Measurements from ENCODE around the gene CAT. TPM values are rescaled to one million over a fixed set of nuclear protein-coding genes. Genes with fewer than 3 reads are reported as not detected.

CAT gene
- total RNA-seq, 1 experiment from 2014 or later = 54.5 TPM

DNA sequence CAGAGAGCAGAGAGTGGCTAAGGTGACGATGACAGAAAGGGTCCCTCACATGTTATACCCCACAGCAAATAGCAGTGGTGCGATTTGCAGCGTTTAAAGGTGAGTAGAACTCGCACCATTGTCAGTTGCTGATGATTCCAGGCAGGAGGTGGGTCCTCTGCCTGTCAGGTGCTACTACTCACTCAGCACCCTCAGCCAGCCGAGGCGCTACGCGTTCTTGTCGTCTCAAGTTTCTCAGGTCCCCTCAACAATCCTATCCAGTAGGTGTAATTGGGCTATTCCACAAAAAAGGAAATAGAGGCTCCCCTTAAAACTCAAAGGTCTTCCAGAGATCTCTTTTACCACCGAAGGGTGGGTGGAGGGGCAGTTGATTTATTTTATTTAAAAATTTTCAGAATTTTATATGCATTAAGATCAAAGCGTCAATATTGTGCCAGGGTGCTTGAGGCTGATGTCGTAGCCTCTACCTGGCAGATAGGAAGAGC lies 56.5 kb downstream of the CAT start:
- no peak for DNase-seq (ENCODE audit: low read depth)

DNA sequence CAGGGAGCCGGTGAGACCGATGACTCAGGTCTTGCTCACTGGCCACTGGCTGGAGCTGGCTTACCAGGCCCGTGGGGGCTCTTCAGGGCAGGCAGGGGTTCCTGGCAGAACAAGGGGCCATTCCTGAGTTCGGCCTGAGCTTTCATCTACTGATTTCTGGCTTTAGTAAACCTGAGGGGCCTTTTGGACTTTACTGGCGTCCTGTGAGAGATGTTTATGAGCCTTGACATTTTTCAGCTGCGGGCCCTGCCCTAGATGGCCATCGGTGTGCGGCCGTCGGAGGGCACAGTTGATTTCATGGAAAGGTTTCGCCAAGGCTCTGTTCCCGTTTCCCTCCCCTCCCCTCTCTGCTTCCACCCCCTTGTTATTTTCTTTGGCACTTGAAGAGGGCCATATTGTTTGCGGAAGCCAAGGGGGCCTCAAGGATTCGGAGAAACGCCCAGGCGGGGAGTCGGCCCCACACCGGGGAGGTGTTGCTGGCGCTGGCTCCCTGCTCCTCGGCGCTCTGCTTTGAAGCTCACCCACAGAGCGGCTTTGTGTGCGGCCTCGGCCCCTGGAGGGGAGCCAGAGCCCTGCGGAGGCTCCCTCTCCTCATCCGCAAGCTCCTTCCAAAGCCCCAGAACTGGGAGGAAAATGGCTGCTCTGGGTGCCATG lies 57.1 kb downstream of the CAT start:
- DNase-seq (ENCODE audit: low read depth) = no peak

DNA sequence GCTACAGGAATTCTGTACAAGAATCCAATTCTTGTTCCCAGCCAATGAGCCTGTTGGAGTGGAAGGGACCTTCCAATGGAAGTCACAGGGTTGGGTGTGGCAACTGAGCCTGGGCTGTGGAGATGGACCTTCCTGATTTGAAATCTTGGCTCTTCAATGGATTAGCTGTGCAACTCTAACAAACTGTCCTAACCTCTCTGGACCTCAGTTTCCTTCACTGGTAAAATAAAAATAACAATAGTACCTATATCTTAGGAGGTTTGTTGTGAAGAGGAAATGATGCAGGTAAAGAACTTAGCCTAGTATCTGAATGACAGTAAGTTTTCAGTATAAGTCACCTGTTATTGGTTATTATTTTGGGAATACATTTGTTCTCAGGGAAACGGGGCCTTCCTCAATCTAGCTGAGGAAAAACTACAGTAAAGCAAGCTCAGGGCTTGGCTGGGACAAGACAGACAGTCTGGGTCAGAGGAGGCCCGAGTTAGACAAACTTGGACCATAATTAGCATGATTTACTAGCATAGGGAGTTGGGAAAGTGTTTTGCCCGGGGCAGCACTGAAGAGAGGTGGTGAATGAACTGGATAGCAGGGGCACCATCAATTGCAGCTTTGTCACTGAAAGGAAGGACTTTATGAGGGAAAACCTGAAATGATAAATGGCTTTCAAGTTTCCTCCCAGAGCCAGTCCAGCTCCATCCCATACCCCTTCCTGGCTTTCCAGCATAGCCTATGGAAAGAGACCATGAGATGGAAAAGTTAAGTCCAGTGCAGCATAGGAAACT lies 61.2 kb downstream of the CAT start:
- no peak for DNase-seq (ENCODE audit: low read depth)

DNA sequence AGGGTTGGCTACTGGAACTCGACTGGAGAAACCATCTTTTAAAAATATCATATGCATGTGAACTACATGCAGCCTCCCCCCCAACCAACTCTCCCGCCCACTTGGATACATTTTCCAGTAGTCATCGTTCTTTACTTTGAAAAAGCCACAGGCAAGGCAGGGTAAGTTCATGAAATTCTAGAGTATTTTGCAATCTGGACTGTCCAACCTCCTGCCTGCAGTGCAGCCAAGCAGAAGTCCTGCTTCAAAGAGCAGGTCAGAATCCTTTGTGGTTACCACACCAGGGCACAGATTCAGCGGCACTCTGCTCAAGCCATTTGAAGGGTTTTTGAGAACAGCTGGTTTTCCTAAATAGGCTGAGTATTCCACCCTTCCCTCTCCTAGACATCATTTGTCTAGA lies 62.8 kb downstream of the CAT start:
- peak; percentile 87 for DNase-seq (ENCODE audit: low read depth)

DNA sequence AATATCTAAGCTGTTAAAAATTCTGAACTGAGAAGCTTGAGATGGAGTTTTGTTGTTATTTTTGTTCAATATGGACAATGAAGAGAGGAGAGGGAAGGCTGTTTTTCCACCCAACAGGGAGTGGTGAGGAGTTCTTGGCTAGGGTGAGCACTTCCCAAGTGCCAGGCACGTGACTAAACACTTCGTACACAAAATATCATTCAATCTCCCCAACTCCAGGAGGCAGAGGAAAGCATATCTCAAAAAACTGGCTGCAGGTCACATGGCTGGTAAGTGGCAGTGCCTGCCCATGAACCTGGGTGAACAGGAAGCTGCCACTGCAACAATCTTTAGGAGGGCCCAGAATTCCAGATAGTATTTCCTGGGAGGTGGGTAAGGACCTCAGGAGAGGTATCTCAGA lies 63.2 kb downstream of the CAT start:
- DNase-seq (ENCODE audit: low read depth) = peak; percentile 56

DNA sequence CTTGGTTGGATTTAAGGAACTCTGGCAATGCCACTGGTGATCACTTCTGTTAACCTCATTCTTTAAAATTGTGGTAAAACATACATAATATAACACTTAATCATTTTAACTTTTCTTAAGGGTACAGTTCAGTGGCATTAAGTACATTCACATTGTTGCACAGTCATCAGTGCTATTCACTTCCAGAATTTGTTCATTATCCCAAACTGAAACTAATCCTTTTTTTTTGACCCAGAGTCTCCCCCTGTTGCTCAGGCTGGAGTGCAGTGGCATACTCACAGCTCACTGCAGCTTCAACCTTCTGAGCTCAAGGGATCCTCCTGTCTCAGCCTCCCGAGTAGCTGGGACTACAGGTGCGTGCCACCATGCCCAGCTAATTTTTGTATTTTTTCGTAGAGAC lies 64.2 kb downstream of the CAT start:
- peak; percentile 25 for DNase-seq (ENCODE audit: low read depth)

DNA sequence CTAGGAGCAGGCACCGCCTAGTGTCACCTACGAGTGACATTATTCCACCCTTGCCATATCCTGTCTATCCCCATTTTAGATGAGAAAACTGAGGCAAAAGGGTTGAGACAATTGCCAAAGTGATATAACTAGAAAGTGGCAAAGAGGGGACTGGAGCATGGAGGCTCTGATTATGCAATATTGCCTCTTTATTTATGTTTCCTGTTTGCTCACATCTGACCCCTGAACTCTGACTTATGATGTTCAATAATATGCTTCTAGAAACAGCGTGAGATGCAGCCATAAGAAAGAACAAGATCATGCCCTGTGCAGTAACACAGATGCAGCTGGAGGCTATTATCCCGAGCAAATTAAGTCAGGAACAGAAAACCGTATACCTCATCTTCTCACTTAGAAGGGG lies 67.1 kb downstream of the CAT start:
- no peak for DNase-seq (ENCODE audit: low read depth)

DNA sequence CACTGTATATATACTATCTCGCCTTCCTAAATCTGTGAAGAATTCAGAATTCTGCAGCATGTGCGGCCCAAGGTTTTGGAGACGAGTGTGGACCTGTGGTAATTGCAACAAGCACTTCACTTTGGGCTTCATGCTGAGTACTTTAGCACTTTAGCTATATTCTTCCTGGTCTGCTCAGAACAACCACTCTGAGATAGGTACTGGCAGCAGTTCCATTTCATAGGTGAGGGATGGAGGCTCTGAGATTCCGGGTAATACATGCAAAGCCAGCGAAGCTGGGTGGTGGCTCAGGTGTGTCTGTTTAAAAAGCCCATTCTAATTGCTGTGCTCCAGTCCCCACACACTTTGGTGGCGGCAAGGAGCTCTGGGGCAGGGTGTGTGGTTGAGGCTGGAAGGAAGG lies 68.4 kb downstream of the CAT start:
- DNase-seq (ENCODE audit: low read depth) = no peak

DNA sequence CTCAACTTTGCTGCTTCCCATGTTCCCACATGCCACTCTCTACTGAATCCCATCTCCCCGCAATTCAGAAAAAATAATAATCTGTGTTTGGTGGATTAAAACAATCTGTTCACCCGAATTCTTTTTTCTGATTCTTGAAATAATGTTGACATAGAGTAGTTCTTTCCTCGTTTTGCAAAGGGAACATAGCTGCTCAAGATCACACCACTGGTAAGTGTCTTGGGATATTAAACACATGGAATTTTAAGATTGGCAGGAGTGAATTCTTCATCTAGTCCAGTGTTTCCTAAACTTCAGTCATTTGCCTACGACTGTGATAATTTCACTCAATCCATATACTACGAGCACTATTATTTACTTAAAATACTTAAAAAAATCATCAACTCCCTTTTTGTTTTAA lies 68.9 kb downstream of the CAT start:
- DNase-seq (ENCODE audit: low read depth) = no peak

DNA sequence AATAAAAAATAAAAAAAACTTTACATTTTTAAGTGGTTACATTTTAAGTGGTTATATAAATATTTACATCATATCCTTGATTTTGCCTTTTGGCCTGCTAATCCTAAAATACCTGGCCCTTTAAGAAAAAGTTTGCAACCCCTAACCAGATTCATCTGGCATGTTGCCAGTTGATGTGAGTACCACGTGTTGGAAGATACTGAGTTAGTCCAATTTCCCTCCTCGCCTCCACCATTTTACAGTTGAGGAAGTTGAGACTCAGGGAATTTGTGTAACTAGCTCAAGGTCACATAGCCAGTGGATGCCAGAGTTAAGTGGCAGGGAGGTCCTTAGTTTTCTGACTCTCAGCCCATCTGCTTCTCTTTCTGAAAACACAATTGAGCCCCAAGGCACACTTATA lies 69.8 kb downstream of the CAT start:
- DNase-seq (ENCODE audit: low read depth) = no peak

DNA sequence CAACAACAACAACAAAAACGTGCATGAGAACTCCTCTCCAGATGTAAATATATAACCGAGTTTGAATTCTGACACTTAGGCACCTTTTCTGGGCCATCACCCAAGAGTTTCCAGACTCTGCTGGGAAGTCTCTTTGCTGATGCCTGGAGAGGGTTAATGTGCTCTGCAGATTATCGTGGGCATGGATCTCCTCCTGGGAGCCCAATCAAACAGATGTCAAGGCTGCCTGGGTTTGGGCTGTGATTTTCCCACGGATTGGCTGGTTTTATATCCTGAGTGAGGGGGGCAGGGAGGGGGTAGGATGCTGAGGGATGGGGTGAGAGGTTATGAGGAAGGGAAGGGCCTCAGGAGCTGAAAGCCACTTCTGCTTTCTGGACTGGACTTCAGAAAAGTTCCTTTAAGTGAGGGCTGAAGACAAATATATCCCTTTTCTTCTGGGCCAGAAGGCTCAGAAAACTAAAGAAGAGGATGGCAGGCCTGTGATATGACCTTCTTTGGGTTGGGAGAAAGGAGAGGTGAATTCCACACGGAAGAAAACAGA lies 70.7 kb downstream of the CAT start:
- no peak for DNase-seq (ENCODE audit: low read depth)

DNA sequence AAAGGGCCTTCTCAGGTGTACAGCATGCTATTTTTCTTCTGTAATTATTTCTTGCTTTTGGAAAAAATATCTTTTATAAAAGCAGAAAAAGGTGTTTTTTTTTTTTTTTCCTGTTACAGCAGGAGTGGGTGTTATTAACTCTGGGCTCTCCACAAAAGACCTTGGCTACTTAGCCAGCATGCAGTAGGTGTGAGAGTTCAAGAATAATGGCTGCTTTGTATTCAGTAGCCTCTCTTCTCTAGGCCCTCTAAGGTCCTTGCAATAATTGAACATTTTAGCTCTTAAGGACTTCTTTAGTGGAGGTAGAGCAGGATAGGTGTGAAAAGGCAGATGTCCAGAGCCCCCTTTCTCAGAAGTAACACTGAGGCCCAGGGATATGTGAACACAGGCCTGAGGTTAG lies 71.5 kb downstream of the CAT start:
- DNase-seq (ENCODE audit: low read depth) = no peak

DNA sequence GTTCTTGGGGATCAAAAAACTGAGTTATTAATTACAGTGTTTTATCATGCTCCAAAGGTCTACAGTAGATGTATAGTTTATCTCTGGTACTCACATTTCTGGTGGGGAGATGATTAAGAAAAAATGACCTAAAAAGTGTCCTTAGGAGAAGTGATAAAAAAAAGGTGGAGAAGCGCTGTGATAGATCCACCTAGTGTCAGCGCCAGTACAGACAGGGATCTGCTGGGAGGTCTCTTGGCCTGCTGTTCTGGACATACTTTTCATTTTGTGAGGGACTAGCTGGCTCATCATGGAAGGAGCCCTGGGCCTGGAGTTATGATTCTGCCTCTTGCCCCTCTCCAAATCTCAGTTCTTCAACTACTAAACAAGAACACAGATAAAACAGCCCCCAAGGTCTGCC lies 71.9 kb downstream of the CAT start:
- DNase-seq (ENCODE audit: low read depth) = no peak

DNA sequence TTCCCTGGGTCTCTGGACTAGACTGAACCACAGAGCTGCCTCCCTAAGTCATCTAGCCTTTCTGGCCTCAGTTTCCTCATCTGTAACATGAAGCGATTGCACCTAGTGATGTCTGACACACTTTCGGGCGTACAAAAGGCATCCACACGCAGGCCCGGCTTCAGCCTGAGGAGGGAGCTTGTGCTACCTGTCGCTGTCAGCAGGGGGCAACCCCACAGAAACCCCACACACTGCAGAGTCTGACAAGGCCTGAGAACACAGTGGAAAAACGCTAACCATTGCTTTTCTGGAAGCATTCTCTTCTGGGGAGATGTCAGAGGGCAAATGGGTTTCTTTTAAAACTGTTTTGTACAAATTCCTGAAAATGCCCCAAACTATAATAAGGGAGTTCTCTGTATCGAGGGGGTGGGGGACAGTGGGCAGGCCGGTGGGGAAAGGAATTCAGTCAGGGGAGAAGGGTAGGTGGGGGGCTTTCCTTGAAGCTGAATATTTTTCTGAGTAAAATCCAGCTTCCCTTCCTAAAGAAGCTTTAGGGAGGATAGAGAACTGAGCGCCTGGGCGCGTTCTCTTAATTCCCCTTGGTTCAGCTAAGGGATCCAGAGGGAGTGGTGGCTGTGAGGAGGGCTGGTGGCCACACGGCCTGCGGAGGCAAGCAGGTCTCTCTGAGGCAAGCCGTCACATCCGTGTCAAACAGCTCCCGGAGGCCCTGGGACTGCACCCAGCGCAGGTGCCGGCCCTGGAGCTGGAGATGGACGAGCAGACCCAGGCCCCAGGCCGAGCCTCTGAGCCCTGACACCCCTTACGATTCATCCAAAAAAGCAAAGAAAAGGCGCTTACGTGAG lies 74.3 kb downstream of the CAT start:
- DNase-seq (ENCODE audit: low read depth) = peak; percentile 44

DNA sequence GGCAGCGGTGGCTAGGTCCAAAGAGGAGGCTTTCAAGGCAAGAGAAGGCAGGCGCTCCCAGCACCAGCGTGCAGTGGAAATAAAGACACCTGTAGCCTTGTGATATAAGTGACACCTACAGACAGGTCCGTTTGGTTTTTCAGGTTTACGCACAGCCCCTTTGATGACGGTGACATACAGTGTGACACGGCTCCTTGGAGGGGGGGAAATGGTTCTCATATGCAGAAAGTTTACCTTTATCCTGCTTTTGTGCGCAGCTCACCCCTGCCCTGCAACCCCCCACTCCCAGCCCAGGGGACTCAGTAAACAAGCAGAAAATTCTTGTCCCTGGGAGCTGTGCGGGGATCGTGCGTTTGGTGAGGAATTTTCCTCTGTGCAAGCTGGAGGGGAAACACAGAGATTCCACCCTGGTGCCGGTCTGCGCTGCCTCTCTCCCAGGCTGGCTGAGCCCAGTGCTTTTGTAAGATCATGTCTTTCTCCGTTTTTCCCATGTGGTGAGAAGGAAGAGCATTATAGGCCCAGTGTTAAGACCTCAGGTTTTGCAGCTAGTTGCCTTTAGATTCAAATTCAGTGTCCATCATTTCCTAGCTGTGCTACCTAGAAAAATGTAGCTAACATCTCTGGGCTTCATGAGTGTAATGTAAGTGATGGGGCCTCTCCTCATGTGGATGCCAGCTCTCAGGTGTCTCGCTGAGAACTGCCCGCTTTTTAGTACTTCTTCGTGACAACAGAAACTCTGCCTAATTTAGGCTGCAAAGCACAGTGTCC lies 75.1 kb downstream of the CAT start, which contains the start of gene ELF5:
Gene ELF5, minus strand, starts transcription at position 113 of the 768 bp plus-strand sequence. CDS start 8,045 bp downstream, outside the sequence.
- DNase-seq (ENCODE audit: low read depth) = no peak

DNA sequence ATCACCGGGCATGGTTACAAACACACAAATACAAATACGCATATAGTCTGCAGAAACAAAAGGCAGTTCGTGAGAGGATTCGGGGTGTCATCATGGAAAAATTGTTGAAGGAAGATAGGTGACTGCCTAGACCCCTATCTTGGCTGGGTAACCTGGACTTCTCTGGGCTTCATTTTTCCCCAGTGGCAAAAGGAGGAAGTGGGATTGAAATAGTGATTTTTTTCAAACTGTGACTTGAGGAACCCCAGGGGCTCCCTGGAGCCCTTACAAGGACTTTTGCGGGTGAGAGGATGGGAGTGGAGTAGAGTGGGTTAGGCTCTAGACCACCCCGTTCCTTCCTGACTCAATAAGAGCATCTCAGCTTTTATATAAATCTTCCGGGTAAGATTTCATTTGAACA lies 75.9 kb downstream of the CAT start:
- no peak for DNase-seq (ENCODE audit: low read depth)

DNA sequence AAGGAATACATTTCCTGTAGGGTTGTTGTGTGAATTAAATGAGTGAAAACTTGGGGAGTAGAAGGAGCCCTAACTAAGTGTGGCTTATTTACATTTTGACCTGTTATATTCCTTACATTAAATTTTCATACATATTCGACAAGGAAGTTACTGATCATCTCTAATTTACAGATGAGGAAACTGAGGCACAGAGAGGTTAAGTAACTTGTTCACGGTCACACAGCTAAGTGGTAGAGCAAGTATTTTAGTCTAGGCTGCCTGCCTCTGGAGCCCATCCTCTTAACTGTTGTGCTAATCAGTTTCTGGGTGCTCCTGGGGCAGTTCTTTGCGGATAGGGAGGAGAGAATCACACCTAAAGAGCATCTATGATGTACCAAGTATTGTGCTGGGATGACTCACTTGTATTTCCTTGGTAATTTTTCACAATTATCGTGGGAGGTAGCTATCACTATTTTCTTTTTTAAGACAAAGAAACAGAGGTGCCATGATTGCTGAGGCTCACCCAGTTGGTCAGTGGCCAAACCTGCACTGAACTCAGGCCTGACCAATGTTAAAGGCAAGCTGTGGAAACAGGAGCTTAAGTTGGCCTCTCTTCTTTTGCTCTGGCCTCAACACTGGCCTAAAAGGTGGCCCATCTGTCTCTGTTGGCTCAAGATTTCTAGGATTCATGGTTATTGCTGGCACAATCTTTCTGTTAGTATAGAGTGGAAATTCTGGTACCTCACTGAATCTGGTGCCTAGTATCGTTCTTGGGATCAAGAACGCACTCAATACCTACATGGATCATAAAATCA lies 77.7 kb downstream of the CAT start:
- no peak for DNase-seq (ENCODE audit: low read depth)

DNA sequence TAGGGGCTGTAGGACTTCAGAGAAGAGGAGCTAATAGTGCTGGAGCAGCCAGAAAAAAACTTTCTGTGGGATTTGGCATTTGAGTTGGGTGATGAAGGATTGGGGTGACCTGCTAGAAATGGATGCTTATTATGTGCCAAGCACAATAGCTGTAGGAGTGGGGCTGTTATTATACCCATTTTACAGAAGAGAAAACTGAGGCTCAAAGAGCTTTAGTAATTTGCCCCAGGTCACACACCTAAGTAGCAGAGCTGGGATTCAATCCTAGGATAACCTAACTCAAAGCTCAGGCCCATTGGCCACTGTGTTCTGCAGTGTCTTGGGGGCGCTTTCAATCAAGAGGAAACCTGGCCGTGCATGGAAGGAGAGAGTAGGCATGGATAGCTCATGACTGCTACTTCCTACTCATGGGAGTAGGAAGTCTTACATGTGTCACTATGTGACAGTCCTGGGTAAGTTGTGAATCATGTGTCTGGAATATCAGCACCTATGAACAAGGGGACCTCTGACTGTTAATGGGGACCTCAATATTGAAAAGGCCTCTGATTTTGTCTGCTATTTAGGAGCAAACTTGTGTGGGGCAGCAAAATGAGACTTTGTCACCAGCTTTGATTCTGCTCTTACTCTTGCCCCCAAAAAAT lies 81.0 kb downstream of the CAT start:
- DNase-seq (ENCODE audit: low read depth) = no peak

DNA sequence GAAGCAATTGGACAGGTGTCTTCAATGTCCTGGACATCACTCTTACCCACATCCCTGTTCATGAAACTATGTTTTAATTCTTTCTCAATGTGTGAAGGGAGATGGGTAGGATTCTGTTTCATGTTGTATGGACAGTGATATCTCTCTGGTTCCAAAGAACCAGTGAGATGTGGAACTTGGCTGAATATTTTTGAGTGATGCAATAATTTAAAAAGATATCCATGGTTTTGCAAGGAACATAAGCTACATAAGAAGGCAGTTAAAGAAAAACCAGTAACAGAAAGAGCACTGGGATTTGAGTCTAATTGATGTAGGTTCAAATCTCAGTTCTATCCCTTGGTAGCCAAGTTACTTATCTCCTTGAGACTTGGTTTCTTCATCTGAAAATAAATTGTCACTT lies 82.5 kb downstream of the CAT start:
- DNase-seq (ENCODE audit: low read depth) = no peak

All from LHCN-M2 (cell line).